HG02981 (cell line): Measurements from ENCODE around the gene GRID1.
"Not testable (repeated sequence)": the region's sequence is repeated elsewhere in the genome, so short reads cannot be mapped to it uniquely, and the experiment has no call there.

Source experiments
- ATAC-seq: cut with Tn5 transposase; IDR thresholded peaks from one replicate; pipeline ENCODE4 v1.9.1; 2021; ENCODE audit warnings: mild to moderate bottlenecking, moderate library complexity; ENCODE audit not compliant: unreplicated experiment

Gene GRID1

GRCh38 chr10:86102031-86102430 lies 264.6 kb downstream of the GRID1 start:
- no peak for ATAC-seq

- peak; percentile 69 for ATAC-seq
Measured at GRCh38 chr10:86100581-86101061, 266.0 kb downstream of the GRID1 start.

- no peak for ATAC-seq
Measured at GRCh38 chr10:86099542-86100334, 266.9 kb downstream of the GRID1 start.

GRCh38 chr10:86098187-86098881 lies 268.3 kb downstream of the GRID1 start:
- ATAC-seq: no peak

GRCh38 chr10:86095061-86095460 lies 271.5 kb downstream of the GRID1 start:
- not testable (repeated sequence) for ATAC-seq

GRCh38 chr10:86092311-86092710 lies 274.3 kb downstream of the GRID1 start:
- not testable (repeated sequence) for ATAC-seq

GRCh38 chr10:86091216-86091615 lies 275.4 kb downstream of the GRID1 start:
- ATAC-seq: no peak

GRCh38 chr10:86090807-86091206 lies 275.8 kb downstream of the GRID1 start:
- ATAC-seq: no peak

GRCh38 chr10:86087716-86088115 lies 278.9 kb downstream of the GRID1 start:
- no peak for ATAC-seq

GRCh38 chr10:86086418-86086817 lies 280.2 kb downstream of the GRID1 start:
- no peak for ATAC-seq

GRCh38 chr10:86085686-86086085 lies 280.9 kb downstream of the GRID1 start:
- no peak for ATAC-seq

GRCh38 chr10:86085136-86085535 lies 281.5 kb downstream of the GRID1 start:
- ATAC-seq: no peak

GRCh38 chr10:86084585-86084984 lies 282.0 kb downstream of the GRID1 start:
- ATAC-seq: no peak

GRCh38 chr10:86083664-86084175 lies 282.9 kb downstream of the GRID1 start:
- ATAC-seq: no peak

GRCh38 chr10:86083206-86083605 lies 283.4 kb downstream of the GRID1 start:
- ATAC-seq: no peak

GRCh38 chr10:86082556-86082955 lies 284.0 kb downstream of the GRID1 start:
- no peak for ATAC-seq

GRCh38 chr10:86079088-86079487 lies 287.5 kb downstream of the GRID1 start:
- no peak for ATAC-seq

- ATAC-seq: no peak
Measured at GRCh38 chr10:86078639-86079035, 288.0 kb downstream of the GRID1 start.

GRCh38 chr10:86077871-86078638 lies 288.5 kb downstream of the GRID1 start:
- no peak for ATAC-seq

GRCh38 chr10:86077271-86077670 lies 289.3 kb downstream of the GRID1 start:
- ATAC-seq: no peak

- not testable (repeated sequence) for ATAC-seq
Measured at GRCh38 chr10:86076497-86076896, 290.1 kb downstream of the GRID1 start.
